HepG2 (cell line): ENCODE results near the gene TM2D3. TPM values are rescaled to one million over a fixed set of nuclear protein-coding genes. Genes with fewer than 3 reads are reported as not detected.

Experiments used
- BCL6 ChIP-seq: IDR thresholded peaks from 2 replicates; pipeline ENCODE4 v1.6.1; 2016; ENCODE audit warnings: missing genetic modification reagents, missing compliant biosample characterization
- CBFB ChIP-seq: sonication (generic); formaldehyde crosslinking; IDR thresholded peaks from 2 replicates; pipeline ENCODE4 v1.4.0; 2020; ENCODE audit warnings: missing genetic modification reagents
- CEBPB ChIP-seq: IDR thresholded peaks from 2 replicates; pipeline ENCODE4 v1.6.1; 2011; ENCODE audit warnings: low read depth, low read length, improper control_type of control experiment, borderline replicate concordance
- FOXJ3 ChIP-seq: sonication (generic); formaldehyde crosslinking; IDR thresholded peaks from 2 replicates; pipeline ENCODE4 v1.4.0; 2020; ENCODE audit warnings: missing genetic modification reagents, mild to moderate bottlenecking, borderline replicate concordance
- HOXA3 ChIP-seq: sonication (generic); formaldehyde crosslinking; IDR thresholded peaks from 2 replicates; pipeline ENCODE4 v1.5.0; 2020; ENCODE audit warnings: missing genetic modification reagents
- KLF6 ChIP-seq: IDR thresholded peaks from 2 replicates; pipeline ENCODE4 v1.8.0; 2016; ENCODE audit warnings: missing biosample characterization, missing genetic modification reagents
- NFKBIZ ChIP-seq: IDR thresholded peaks from 2 replicates; pipeline ENCODE4 v1.6.1; 2018; ENCODE audit warnings: missing genetic modification reagents, missing compliant biosample characterization
- POLR2AphosphoS2 ChIP-seq: IDR thresholded peaks from 2 replicates; pipeline ENCODE4 v1.6.1; 2011; ENCODE audit warnings: low read depth, low read length, improper control_type of control experiment
- PRMT3 ChIP-seq: sonication (generic); formaldehyde crosslinking; IDR thresholded peaks from 2 replicates; pipeline ENCODE4 v1.8.1; 2022; ENCODE audit warnings: low read depth, mild to moderate bottlenecking, moderate library complexity, missing genetic modification reagents, borderline replicate concordance
- RBAK ChIP-seq: sonication (generic); formaldehyde crosslinking; IDR thresholded peaks from 2 replicates; pipeline ENCODE4 v1.5.1; 2020; ENCODE audit warnings: mild to moderate bottlenecking, missing genetic modification reagents
- SMYD3 ChIP-seq: sonication (generic); formaldehyde crosslinking; IDR thresholded peaks from 2 replicates; pipeline ENCODE4 v1.8.1; 2023; ENCODE audit warnings: mild to moderate bottlenecking, missing genetic modification reagents
- SP5 ChIP-seq: IDR thresholded peaks from 2 replicates; pipeline ENCODE4 v1.6.1; 2016; ENCODE audit warnings: low read depth, borderline replicate concordance
- STAT6 ChIP-seq: sonication (generic); formaldehyde crosslinking; IDR thresholded peaks from 2 replicates; pipeline ENCODE4 v1.4.0; 2020; ENCODE audit warnings: missing genetic modification reagents, mild to moderate bottlenecking, borderline replicate concordance
- THAP9 ChIP-seq: sonication (generic); formaldehyde crosslinking; IDR thresholded peaks from 2 replicates; pipeline ENCODE4; 2020; ENCODE audit warnings: missing genetic modification reagents, mild to moderate bottlenecking, borderline replicate concordance
- TMF1 ChIP-seq: sonication (generic); formaldehyde crosslinking; IDR thresholded peaks from 2 replicates; pipeline ENCODE4 v1.8.1; 2022; ENCODE audit warnings: low read depth, missing genetic modification reagents
- ZFP1 ChIP-seq: IDR thresholded peaks from 2 replicates; pipeline ENCODE4 v1.6.1; 2016
- ZNF260 ChIP-seq: sonication (generic); formaldehyde crosslinking; IDR thresholded peaks from 2 replicates; pipeline ENCODE4 v1.4.0; 2020; ENCODE audit warnings: missing genetic modification reagents, low read depth, mild to moderate bottlenecking, borderline replicate concordance
- ZNF337 ChIP-seq: sonication (generic); formaldehyde crosslinking; IDR thresholded peaks from 2 replicates; pipeline ENCODE4 v1.5.1; 2020; ENCODE audit warnings: missing genetic modification reagents, low read depth, mild to moderate bottlenecking, borderline replicate concordance
- ZNF597 ChIP-seq: sonication (generic); formaldehyde crosslinking; IDR thresholded peaks from 2 replicates; pipeline ENCODE4 v1.5.0; 2020; ENCODE audit warnings: missing genetic modification reagents
- ZNF644 ChIP-seq: IDR thresholded peaks from 2 replicates; pipeline ENCODE4 v1.6.1; 2016; ENCODE audit warnings: low read depth
- ZNF792 ChIP-seq: IDR thresholded peaks from 2 replicates; pipeline ENCODE4 v1.6.1; 2016
- ZNF841 ChIP-seq: sonication (generic); formaldehyde crosslinking; IDR thresholded peaks from 2 replicates; pipeline ENCODE4 v1.8.1; 2023; ENCODE audit warnings: missing genetic modification reagents, borderline replicate concordance
- ZUFSP ChIP-seq: sonication (generic); formaldehyde crosslinking; IDR thresholded peaks from 2 replicates; pipeline ENCODE4 v1.9.0; 2021; ENCODE audit warnings: missing genetic modification reagents, mild to moderate bottlenecking, borderline replicate concordance
- polyA plus RNA-seq, 8 experiments: library from polyadenylated mRNA; depleted of rRNA in 3 of 8; stranded (reverse) in 7 of 8; unstranded in 1 of 8; fragments of >200 nt; fragmentation: Illumina TruSeq in 4 of 8; extraction: Trizol in 4 of 8; gene quantifications; 2 replicates each; pipeline versions ENCODE4 v1.2.1 to v1.2.3, GENCODE V29; 2011 to 2016; ENCODE audit warnings: low read depth in 4 of 8, missing spikeins in 1 of 8, mixed read lengths in 1 of 8; ENCODE audit not compliant: insufficient read depth in 1 of 8
- total RNA-seq, 5 experiments: library from RNA; depleted of rRNA; stranded (reverse); fragments of >200 nt; fragmentation: Illumina TruSeq; extraction: Trizol; gene quantifications; 2 replicates each; pipeline ENCODE4 v1.2.3, GENCODE V29; 2016; ENCODE audit warnings: low read depth in 1 of 5

Gene TM2D3
- total and polyA plus RNA-seq, 2 of the 13 experiments (the other 11 are each of a cell fraction or from before 2014, with no cell fraction given) = 31.1 to 72.7 TPM

GRCh38 chr15:101652098-101652785, at the start of gene TM2D3 (continued):
- TF ChIP-seq FOXJ3 (CRISPR knock-in tag) (no peak), RBAK (CRISPR knock-in tag) (no peak), TMF1 (CRISPR knock-in tag) (peak; percentile 67), HOXA3 (CRISPR knock-in tag) (peak; percentile 98), ZNF644 (no peak), ZNF260 (no peak), ZNF337 (CRISPR knock-in tag) (no peak), ZNF597 (CRISPR knock-in tag) (no peak), STAT6 (CRISPR knock-in tag) (no peak; the same call in 1 of the 2 replicates), KLF6 (CRISPR knock-in tag) (peak; percentile 89), SP5 (CRISPR knock-in tag) (peak; percentile 53; the same call in 1 of the 2 replicates), ZFP1 (CRISPR knock-in tag) (no peak), POLR2AphosphoS2 (peak; percentile 49; the same call in 1 of the 2 replicates), PRMT3 (CRISPR knock-in tag) (peak; percentile 67; the same call in 1 of the 2 replicates), ZUFSP (CRISPR knock-in tag) (no peak), ZNF841 (CRISPR knock-in tag) (no peak), SMYD3 (CRISPR knock-in tag) (peak; percentile 71; the same call in 1 of the 2 replicates), BCL6 (CRISPR knock-in tag) (peak; percentile 35; the same call in 1 of the 2 replicates), ZNF792 (peak; percentile 72; the same call in 1 of the 2 replicates), CEBPB (no peak), CBFB (CRISPR knock-in tag) (peak; percentile 72), NFKBIZ (CRISPR knock-in tag) (no peak; the same call in 1 of the 2 replicates), THAP9 (CRISPR knock-in tag) (no peak; the same call in 1 of the 2 replicates)
